Measurements from ENCODE around the gene FBXW4.
"Not testable (repeated sequence)": the region's sequence is repeated elsewhere in the genome, so short reads cannot be mapped to it uniquely, and the experiment has no call there.

The FBXW4 gene

DNA sequence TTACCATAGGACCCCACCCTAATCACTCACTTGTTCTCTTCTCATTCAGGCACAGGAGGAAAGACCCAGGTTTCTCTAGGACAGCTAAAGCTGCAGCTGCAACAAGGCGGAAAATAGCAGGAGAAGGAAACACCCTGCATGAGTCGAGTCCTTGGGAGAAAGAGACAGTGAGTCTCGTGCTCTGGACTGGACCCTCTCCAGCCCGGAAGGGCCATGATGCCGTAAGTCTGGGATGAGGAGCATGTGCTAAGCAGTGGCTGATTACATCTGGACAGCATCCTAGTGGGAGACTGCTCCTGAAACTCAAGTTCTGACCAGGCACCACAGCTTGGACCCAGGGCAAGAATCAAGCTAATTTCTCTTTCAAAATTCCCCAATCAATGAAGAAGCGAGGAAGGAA lies 39.4 kb downstream of the FBXW4 start:
- DNase-seq (ENCODE audit: low read depth in 2 of 2): no peak

- DNase-seq (ENCODE audit: low read depth in 2 of 2): no peak
Measured at GRCh38 chr10:101653536-101653935, 41.4 kb downstream of the FBXW4 start.

DNA sequence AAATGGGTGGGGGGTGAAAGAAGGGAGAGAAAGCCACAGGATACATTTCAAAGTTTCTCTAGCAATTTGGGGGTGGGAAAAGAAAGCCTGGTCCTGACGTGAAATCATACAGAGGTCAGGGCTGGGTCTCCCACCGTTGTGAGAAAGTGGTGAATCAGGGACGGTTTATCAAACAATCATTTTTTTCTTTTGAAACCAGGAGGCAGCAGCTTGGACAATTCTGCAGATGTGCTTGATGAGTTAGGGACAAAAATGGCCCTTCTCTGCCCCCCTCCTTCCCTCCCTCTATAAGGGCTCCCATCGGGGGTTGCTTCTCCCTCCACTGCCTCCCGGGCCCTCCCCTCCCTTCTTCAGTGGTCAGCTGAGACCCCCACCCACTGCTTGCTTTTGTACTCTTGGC lies 43.6 kb downstream of the FBXW4 start:
- DNase-seq (ENCODE audit: low read depth in 2 of 2): no peak

- DNase-seq (ENCODE audit: low read depth in 2 of 2): no peak
Measured at GRCh38 chr10:101650863-101651262, 44.1 kb downstream of the FBXW4 start.

DNA sequence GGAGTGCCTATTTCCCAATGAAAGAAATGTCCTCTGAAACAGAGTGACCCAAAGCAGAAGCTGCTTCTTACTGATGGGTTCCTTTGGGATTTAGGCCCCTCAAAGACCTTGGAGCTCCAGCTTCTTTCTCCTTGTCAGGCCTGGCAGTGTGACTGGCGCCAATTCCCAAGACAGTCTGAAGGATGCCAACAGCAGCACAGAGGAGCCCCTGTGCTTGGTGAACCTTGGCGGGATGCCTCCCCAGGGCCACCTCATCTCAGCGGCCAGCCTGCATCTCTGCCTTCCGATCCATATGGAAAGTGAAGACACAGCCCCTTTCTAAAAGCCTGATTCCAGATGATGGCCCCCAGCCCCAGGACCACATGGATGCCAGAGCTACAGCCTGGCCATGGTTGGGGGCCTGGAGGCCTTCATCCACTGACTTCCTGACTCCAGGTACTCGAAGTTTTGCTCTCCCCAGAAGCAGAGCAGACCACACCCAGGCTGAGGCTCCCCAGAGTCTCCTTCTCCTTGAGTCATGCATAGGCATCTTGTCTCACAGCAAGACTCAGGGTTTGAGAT lies 45.4 kb downstream of the FBXW4 start:
- DNase-seq (ENCODE audit: low read depth in 2 of 2): no peak

DNA sequence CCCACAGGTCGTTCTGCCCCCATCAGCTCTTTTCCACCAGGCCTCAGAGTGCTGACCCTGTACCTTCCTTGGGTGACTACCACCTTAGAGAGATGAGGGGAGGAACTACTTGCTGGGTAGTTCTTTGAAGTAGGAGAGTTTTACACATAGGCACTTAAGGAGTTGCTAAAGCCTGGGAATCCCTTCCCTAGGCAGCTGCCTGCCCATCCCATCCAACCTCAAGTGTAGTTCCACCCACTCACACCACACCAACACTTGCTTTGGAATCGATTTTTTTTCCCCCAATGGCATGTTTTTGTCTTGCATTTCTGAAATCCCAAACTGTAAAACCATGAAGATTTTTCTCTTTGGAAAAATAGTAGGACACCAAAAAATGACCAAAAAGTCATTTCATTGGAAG lies 47.7 kb downstream of the FBXW4 start:
- no peak for DNase-seq (ENCODE audit: low read depth in 2 of 2)

DNA sequence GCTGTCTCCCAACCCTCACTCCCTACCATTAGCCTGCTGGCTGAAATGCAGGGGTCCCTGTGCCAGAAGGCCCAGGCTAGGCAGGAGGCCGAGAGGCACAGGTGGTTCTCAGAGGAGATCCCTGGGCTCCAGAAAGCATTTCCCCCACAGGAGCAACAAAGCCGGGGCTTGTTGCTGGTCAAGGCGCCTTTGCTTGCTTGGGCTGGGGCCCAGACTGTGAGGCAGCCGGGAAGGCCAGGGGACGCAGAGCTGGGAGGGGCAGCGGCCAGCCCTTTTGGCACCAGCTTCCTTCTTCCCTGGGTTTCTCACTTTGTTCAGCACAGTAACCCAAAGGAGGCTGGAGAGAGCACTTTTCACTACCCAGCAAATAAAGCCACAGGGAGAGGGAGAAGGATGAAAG lies 48.6 kb downstream of the FBXW4 start:
- DNase-seq (ENCODE audit: low read depth in 2 of 2): no peak

GRCh38 chr10:101645659-101646058 lies 49.3 kb downstream of the FBXW4 start:
- DNase-seq (ENCODE audit: low read depth in 2 of 2): no peak

DNA sequence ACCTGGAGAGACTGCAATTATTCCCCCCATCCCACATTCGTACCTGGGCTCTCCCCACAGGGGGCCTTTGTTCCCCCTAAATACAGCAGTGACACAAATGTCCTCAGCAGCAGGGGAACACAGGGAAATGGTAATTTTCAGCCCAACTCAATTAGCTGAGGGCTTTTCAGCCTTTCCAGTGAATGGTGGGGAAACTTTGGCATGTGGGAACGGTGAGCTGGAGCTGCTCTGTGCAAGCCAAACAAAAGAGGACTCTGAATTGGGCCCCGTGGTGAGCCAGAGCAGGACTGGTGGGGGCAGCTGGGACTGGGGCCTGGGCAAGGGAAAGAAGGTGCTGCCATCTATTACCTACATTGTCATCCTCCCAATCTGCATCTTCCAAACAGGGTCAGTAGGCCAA lies 51.0 kb downstream of the FBXW4 start:
- no peak for DNase-seq (ENCODE audit: low read depth in 2 of 2)

DNA sequence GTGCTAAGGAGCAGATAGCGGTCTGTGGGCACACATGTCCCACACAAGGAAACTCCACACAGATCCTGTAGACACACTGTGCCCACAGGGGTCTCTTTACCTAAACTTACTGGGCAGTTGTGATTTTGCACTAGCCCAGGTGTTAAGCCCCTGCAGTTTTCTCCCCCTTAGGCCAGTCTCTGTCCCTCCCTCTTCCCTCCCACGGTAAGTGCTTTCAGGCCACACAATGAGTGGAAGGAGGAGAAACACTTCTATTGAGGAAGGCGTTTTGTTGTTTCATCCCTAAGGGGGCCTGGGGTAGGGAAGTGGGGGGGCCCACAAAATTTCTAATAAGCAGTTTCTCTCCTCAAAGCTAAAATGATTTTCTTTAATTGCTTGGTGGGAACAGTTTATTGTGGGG lies 51.4 kb downstream of the FBXW4 start:
- no peak for DNase-seq (ENCODE audit: low read depth in 2 of 2)

DNA sequence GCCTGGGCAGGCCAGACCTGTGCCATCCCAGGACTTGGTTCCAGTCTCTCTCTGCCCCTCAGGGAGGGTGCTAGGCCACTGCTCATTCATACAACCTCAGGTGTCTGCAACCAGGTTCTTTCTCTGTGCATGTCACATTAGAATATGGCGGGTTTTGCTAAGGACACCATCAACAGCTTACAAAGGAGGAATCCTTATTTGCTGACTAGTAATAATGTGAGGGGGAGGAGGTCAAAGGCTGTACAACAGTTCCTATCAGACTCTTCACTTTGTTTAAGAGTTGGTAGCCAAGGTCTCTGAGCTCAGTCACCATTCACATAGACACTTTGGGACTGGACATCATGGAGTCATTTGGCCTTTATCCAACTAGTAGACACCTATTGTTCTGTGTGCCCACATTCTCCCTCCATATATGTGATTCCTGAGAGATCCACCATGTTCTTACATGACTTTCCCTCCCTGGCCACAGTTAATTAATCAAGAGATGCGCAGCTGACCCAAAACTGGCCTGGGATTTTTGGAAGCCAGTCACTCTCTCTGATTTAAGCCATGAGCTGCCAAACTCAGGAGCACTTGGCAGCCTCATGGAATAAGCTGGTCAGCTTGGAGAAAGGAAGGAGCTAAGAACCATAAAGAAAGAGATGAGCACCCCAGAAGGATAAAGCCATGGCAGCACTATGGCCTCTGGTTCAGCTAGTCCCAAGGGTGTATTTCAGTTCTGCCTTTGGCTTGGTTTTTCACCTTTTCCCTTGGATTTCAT lies 55.6 kb downstream of the FBXW4 start:
- DNase-seq (ENCODE audit: low read depth in 2 of 2): no peak

DNA sequence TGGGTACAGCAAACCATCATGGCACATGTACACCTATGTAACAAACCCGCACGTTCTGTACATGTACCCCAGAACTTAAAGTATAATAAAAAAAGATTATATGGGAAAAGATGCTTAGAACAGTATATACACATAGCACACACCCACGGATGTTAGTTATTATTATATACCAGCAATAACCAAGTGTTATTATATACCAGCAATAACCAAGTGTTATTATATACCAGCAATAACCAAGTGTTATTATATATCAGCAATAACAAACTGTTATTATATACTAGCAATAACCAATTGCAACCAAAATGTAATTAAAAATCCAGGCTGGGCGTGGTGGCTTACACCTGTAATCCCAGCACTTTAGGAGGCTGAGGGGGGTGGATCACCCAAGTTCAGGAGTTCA lies 61.5 kb downstream of the FBXW4 start:
- not testable (repeated sequence) for DNase-seq (ENCODE audit: low read depth in 2 of 2)

GRCh38 chr10:101631821-101632475 lies 63.0 kb downstream of the FBXW4 start:
- no peak for DNase-seq (ENCODE audit: low read depth in 2 of 2)

DNA sequence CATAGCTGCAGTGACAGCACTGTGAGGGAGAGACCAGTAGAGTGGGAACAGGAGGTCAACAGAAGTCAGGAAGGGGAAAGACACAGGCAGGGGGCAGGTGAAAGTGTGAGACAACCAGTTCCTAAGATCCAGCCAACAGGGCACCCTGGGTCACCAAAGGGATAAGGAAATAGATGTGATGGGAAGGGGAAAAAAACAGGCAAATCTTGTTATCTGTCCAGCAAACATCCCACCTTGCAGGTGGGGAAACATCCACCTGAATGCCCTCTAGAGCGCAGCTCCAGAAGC lies 64.4 kb downstream of the FBXW4 start:
- DNase-seq (ENCODE audit: low read depth in 2 of 2): no peak

DNA sequence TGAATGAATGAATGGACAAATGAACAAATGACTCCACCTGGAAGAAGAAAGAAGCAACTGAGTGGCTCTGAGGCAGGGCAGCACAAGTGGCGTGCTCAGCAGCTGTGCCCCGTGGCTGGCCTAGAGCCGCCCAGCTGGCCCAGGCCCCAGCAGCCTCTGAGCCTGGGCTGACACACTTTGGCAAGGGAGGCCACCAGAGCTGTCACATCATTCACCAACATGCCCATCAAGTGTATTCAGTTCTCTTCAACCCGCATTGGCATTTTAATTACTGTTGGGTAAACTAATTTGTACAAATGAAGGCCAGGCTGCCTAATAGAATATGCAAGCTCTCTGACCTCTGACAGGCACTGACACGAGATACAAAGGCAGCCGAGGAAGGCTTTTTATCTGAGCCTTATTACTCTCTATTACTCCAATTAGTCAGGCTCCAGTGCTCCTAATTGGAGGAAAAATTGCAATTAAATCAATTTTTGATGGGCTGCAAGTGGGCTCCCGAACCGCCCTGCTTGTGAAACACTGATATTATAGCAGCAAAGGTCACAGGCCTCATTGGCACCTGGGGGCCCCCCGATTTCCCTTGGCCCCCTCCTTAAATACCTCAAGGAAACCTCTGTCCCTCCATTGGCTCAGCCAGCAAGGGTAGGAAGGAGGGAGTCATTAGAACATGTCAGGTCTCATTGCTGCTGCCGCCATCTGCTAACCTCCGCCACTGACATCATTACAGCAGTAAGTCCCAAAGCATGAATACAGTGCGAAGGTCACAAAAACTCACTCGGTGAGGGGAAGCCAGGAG lies 64.9 kb downstream of the FBXW4 start:
- DNase-seq (ENCODE audit: low read depth in 2 of 2): no peak

- DNase-seq (ENCODE audit: low read depth in 2 of 2): no peak
Measured at GRCh38 chr10:101625821-101626412, 69.1 kb downstream of the FBXW4 start.

DNA sequence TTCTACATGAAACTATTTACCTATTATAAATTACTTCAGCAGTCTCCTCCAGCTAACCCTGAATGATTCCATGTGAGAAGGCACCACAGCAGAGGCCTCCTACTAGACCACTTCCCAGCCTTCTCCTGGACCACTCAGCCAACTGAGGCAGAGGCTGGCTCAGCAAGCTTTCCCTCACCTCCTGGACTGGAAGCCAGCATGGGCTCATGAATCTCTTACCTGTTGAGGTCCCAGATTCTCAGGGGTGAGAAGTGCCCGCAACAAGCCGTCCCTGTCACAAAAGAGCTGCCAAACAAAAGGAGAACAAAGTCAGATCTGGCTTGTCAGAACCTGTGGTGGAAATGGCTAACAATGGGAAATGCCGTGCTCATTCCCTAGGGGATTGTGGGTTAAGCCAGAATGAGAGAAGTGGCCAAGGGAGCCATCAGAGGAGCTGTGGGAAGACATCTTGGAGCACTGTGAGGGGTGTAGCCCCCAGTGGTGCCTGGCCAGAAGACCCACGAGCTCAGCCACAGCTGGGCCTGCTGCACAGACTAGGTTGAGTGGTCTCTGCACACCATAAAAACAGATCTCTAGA lies 70.4 kb downstream of the FBXW4 start:
- no peak for DNase-seq (ENCODE audit: low read depth in 2 of 2)

DNA sequence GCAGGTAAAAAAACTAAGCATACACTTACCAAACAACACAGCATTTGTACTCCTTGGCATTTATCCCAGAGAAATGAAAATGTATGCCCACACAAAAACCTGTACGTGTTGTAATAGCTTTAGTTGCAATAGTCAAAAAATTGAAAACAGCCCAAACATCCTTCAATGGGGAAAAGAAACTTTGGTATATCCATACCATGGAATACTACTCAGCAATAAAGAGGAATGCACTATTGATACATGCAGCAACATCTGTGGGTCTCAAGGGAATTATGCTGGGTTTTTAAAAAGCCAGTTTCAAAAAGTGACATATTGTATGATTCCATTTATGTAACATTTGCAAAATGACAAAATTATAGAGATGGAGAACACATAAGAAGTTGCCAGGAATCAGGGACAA lies 71.4 kb downstream of the FBXW4 start:
- DNase-seq (ENCODE audit: low read depth in 2 of 2): no peak

- DNase-seq (ENCODE audit: low read depth in 2 of 2): no peak
Measured at GRCh38 chr10:101619983-101620382, 75.0 kb downstream of the FBXW4 start.

GRCh38 chr10:101618871-101619270 lies 76.1 kb downstream of the FBXW4 start:
- no peak for DNase-seq (ENCODE audit: low read depth in 2 of 2)

- no peak for DNase-seq (ENCODE audit: low read depth in 2 of 2)
Measured at GRCh38 chr10:101617824-101618568, 77.0 kb downstream of the FBXW4 start.
